Stimulated activated CD4-positive, alpha-beta T cell treated with anti-CD3 and anti-CD28 coated beads, Interleukin-12 subunit alpha, Interleukin-12 subunit beta, amount 100 ng/mL, for 48 hours (primary cell): ENCODE data around the gene ZCCHC14.
"Not testable (repeated sequence)": the region's sequence is repeated elsewhere in the genome, so short reads cannot be mapped to it uniquely, and the experiment has no call there.

Experiments used
- DNase-seq, 3 donors: peaks; one replicate each; pipeline ENCODE4 v3.0.0-alpha.2; 2020; ENCODE audit warnings: low read depth in 2 of 3, low spot score in 1 of 3

ZCCHC14 gene

GRCh38 chr16:87366288-87366687 is 126.5 kb downstream of the ZCCHC14 start:
- no peak for DNase-seq

- DNase-seq: no peak
Observed at GRCh38 chr16:87365021-87365713, 127.7 kb downstream of the ZCCHC14 start.

GRCh38 chr16:87363771-87364455 is 128.9 kb downstream of the ZCCHC14 start:
- no peak for DNase-seq

- DNase-seq: not testable (repeated sequence)
Observed at GRCh38 chr16:87362828-87363559, 129.8 kb downstream of the ZCCHC14 start.

- DNase-seq: no peak
Observed at GRCh38 chr16:87361916-87362619, 130.8 kb downstream of the ZCCHC14 start.

GRCh38 chr16:87360862-87361610 is 131.8 kb downstream of the ZCCHC14 start:
- DNase-seq: no peak

- DNase-seq: no peak
Observed at GRCh38 chr16:87359121-87359520, 133.7 kb downstream of the ZCCHC14 start.

GRCh38 chr16:87358696-87359095 is 134.1 kb downstream of the ZCCHC14 start:
- DNase-seq: no peak

GRCh38 chr16:87358250-87358649 is 134.6 kb downstream of the ZCCHC14 start:
- no peak for DNase-seq

GRCh38 chr16:87356491-87356853 is 136.4 kb downstream of the ZCCHC14 start:
- no peak for DNase-seq
